HUES64 (cell line): ENCODE results near the gene KRT4.
"Not testable (repeated sequence)": the region's sequence is repeated elsewhere in the genome, so short reads cannot be mapped to it uniquely, and the experiment has no call there.

Source experiments
- H3K27ac ChIP-seq: 2 replicates; pipeline ENCODE4 v1.7.0; 2013; ENCODE audit warnings: low read depth, low read length, inconsistent platforms
- H3K27me3 ChIP-seq: 2 replicates; pipeline ENCODE4 v1.6.1; 2013; ENCODE audit warnings: mild to moderate bottlenecking, low read length; ENCODE audit not compliant: insufficient read depth
- H3K36me3 ChIP-seq: 2 replicates; pipeline ENCODE4 v1.6.1; 2013; ENCODE audit warnings: mild to moderate bottlenecking, low read length; ENCODE audit not compliant: insufficient read depth
- H3K4me1 ChIP-seq: 2 replicates; pipeline ENCODE4 v1.6.1; 2013; ENCODE audit warnings: mild to moderate bottlenecking, low read length, moderate library complexity; ENCODE audit not compliant: insufficient read depth
- H3K4me3 ChIP-seq: 2 replicates; pipeline ENCODE4 v1.5.1; 2013; ENCODE audit warnings: mild to moderate bottlenecking, low read length, moderate library complexity
- H3K9ac ChIP-seq: 2 replicates; pipeline ENCODE4 v1.6.1; 2013; ENCODE audit warnings: mild to moderate bottlenecking, low read depth, low read length
- H3K9me3 ChIP-seq: 2 replicates; pipeline ENCODE4 v1.6.1; 2013; ENCODE audit warnings: low read depth, low read length; ENCODE audit not compliant: insufficient read depth
- WGBS: fragments of 150-250, 120-280 bp; methylation state at CpG from one replicate; pipeline ENCODE4 v1.1.7; 2013; ENCODE audit warnings: missing lambda C conversion rate; 5-methylcytosine and 5-hydroxymethylcytosine counted together

KRT4 gene

DNA sequence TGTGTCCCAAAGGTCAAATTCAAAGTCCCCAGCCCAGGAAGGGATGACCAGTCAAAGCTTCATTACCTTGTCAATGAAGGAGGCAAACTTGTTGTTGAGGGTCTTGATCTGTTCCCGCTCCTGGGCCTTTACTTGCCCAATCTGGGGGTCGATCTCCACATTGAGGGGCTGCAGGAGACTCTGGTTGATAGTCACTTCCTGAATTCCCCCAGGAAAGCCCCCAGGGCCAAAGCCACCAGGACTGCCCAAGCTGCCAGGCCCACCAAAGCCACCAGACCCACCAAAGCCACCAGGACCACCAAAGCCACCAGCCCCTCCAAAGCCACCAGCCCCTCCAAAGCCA, 18.6 kb downstream of the KRT4 start:
- H3K36me3 ChIP-seq, H3K4me3 ChIP-seq, H3K27me3 ChIP-seq, H3K9me3 ChIP-seq, H3K27ac ChIP-seq, H3K9ac ChIP-seq, H3K4me1 ChIP-seq: not testable (repeated sequence)
- 95% methylated on average over 2 of the region's 2 CpGs for WGBS

DNA sequence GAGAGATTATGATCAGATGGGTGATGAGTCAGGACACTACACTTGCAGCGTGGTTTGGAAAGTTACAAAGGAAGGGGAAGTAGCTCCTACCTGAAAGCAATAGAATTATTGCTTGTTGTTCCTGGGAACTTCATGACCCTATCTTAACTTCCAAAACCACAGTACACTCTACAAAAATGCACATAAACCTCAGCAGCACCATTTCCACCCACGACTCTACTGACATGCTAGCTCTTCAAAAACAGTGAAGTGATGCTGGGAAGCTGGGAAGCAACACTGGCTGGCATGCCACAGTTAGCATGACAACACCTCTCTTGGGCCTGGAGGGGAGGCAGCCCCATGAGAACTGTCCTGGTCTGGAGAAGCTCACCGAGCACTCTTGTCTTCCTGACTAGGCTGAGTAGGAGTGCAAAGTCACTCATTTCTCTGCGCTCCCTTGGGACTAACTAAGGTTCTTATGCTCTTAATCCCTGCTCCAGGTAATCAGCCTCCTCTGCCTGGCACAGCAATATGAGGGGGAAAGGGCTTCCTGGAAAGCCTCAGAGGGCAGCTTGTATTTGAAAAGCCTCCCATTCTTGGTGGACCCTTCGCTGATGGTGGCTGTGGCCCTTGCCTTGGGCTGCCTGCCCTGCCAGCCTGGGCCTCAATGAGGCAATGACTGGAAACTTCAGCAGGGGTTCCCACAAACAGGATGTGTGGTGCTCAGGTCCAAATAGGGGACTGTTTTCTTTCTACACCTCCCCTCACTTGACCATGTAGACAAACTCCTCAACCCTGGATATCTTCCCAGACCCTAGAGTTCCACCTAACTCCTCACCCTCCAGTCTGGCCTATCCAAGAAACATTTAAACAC, 19.2 kb downstream of the KRT4 start:
- Histone ChIP-seq H3K36me3 (no peaks in the 10 kb centered on the region), H3K4me1 (0 out of 2 replicates have a peak, but pooled peaks cover 1% of the 10 kb centered on the region), H3K27ac (no peak overlapping the region), H3K27me3 (no peaks in the 10 kb centered on the region), H3K9ac (no peak overlapping the region), H3K4me3 (no peak overlapping the region), H3K9me3 (no peaks in the 10 kb centered on the region)
- 89% methylated on average over 5 of the region's 5 CpGs for WGBS

- no peaks in the 10 kb centered on the region for H3K27me3 ChIP-seq
- no peaks in the 10 kb centered on the region for H3K36me3 ChIP-seq
- H3K4me1 ChIP-seq, result no peaks in the 10 kb centered on the region
- no peak overlapping the region for H3K27ac ChIP-seq
- WGBS, result 95% methylated on average over 10 of the region's 10 CpGs
- no peak overlapping the region for H3K4me3 ChIP-seq
- H3K9me3 ChIP-seq, result no peaks in the 10 kb centered on the region
- H3K9ac ChIP-seq, result no peak overlapping the region
Observed at GRCh38 chr12:52792185-52793029, 21.5 kb downstream of the KRT4 start.

DNA sequence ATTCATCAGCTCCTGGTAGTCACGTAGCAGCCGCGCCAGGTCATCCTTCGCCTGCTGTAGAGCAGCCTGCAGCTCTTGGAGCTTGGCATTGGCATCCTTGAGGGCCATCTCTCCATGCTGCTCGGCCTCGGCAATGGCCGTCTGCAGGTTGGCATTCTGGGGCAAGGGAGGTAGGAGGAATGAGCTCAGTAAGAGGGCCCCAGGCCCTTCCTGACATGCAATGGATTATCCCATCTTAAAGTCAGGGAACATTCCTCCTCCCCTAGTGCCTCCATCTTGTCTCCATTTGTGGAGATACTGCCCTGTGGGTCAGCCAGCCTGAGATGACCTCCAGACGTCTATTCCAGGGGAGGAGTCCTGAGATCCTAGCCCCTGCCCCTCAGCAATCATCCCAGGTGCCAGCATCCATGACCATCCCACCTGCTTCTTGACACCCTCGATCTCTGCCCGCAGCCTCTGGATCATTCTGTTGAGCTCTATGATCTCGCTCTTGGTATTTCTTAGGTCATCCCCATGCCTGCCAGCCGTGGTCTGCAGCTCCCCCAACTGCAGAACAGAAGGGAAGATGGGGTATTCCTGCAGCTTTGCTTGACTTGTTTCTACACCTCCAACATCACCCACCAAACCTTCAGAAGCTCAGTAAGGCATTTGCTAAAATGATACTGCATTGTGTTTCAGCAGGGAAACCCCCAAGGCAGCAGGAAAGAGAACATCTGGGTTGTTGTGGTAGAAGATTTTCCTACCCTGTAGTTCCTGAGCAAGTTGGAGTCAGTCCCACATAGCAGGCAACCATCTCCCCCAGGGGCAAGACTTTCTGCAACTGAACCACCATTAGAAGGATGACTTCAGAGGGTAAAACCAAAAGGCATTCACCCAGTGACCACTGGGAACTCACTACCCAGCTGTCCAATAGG, 22.4 kb downstream of the KRT4 start:
- H3K4me3 ChIP-seq, result no peak overlapping the region
- WGBS, result 93% methylated on average over 12 of the region's 12 CpGs

GRCh38 chr12:52790427-52791270, 23.3 kb downstream of the KRT4 start:
- Histone ChIP-seq H3K4me1 (no peaks in the 10 kb centered on the region), H3K9me3 (no peaks in the 10 kb centered on the region), H3K27me3 (no peaks in the 10 kb centered on the region), H3K9ac (no peak overlapping the region), H3K4me3 (no peak overlapping the region), H3K27ac (no peak overlapping the region), H3K36me3 (no peaks in the 10 kb centered on the region)
- WGBS, result 91% methylated on average over 19 of the region's 19 CpGs

More for the DNA sequence above, 22.4 kb downstream of the KRT4 start:
- no peaks in the 10 kb centered on the region for H3K9me3 ChIP-seq
- no peaks in the 10 kb centered on the region for H3K27me3 ChIP-seq
- H3K36me3 ChIP-seq, result no peaks in the 10 kb centered on the region
- no peak overlapping the region for H3K9ac ChIP-seq
- no peaks in the 10 kb centered on the region for H3K4me1 ChIP-seq
- H3K27ac ChIP-seq, result no peak overlapping the region

DNA sequence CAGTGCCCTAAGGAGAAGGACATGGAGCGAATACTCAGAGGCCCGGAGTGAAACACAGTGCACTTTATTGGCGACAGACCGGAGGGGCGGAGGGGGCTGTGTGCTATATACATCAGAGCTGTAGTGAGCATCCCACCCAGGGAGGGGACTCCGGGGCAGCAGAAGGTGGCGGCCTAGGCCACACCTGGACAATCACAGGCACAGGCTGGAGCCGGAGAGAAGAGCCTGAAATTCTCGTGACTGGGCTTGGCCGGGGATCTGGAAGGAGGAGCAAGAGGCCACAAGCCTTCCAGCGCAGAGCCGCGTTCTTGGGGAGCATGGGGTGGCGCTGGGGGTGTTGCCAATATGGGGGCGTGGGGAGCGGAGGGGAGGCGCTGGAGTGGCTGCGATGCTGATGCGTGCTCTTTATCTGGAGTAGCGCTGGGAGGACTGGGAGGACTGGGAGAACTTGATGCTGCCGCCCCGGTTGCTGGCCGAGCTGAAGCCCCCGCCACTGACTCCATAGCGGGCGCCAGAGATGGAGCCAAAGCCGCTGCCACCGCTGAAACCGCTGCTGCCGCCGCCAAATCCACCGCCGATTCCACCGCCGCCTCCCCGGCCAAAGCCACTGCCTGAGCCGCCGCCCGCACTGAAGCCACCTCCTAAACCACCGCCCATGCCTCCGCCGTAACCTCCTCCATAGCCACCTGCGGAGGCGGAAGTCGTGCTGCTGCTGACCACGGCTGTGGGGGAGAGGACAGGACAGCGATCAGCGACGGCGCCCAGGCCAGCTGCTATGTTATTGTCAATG, 24.1 kb downstream of the KRT4 start:
- Histone ChIP-seq H3K27me3 (no peaks in the 10 kb centered on the region), H3K27ac (no peak overlapping the region), H3K4me1 (no peaks in the 10 kb centered on the region), H3K36me3 (no peaks in the 10 kb centered on the region), H3K4me3 (no peak overlapping the region), H3K9me3 (no peaks in the 10 kb centered on the region), H3K9ac (no peak overlapping the region)
- 95% methylated on average over 50 of the region's 50 CpGs for WGBS

- 94% methylated on average over 11 of the region's 11 CpGs for WGBS
- Histone ChIP-seq H3K27me3 (no peaks in the 10 kb centered on the region), H3K27ac (no peak overlapping the region), H3K9me3 (no peaks in the 10 kb centered on the region), H3K9ac (no peak overlapping the region), H3K36me3 (no peaks in the 10 kb centered on the region), H3K4me1 (no peaks in the 10 kb centered on the region), H3K4me3 (no peak overlapping the region)
Observed at GRCh38 chr12:52788876-52789636, 24.9 kb downstream of the KRT4 start.

- Histone ChIP-seq H3K27ac (no peak overlapping the region), H3K9ac (no peak overlapping the region), H3K9me3 (no peaks in the 10 kb centered on the region), H3K4me1 (no peaks in the 10 kb centered on the region), H3K27me3 (no peaks in the 10 kb centered on the region), H3K36me3 (no peaks in the 10 kb centered on the region), H3K4me3 (no peak overlapping the region)
- WGBS, result 74% methylated on average over 6 of the region's 6 CpGs
Observed at GRCh38 chr12:52788192-52788875, 25.6 kb downstream of the KRT4 start.
